Left lung (tissue), 10 donors: ENCODE results near the gene ROBO2. TPM values are rescaled to one million over a fixed set of nuclear protein-coding genes. Genes with fewer than 3 reads are reported as not detected.
A peak's percentile ranks its signal among the peaks of the same experiment; 100 is the strongest.

Experiments used
- ATAC-seq: fragments of 200-7000 bp; cut with Tn5 transposase; one replicate; pipeline ENCODE4 v1.9.1; 2020; ENCODE audit warnings: moderate library complexity
- DNase-seq, 4 donors: peaks; one replicate each; pipeline ENCODE4 v3.0.0-alpha.2; 2013 to 2020
- H3K27ac ChIP-seq, 2 donors: fragments of 200-600 bp; sonication (generic) in 1 of 2; one replicate each; pipeline versions ENCODE4 v1.5.0 to v1.8.0; 2020 to 2021
- H3K27me3 ChIP-seq, 2 donors: fragments of 200-600 bp; sonication (generic) in 1 of 2; one replicate each; pipeline versions ENCODE4 v1.5.0 to v1.8.0; 2020 to 2021
- H3K36me3 ChIP-seq, 2 donors: fragments of 200-600 bp; sonication (generic) in 1 of 2; one replicate each; pipeline versions ENCODE4 v1.5.0 to v1.8.0; 2020 to 2021
- H3K4me1 ChIP-seq, 2 donors: fragments of 200-600 bp; one replicate each; pipeline ENCODE4 v1.8.0; 2021
- H3K4me3 ChIP-seq, 2 donors: fragments of 200-600 bp; sonication (generic) in 1 of 2; one replicate each; pipeline versions ENCODE4 v1.5.0 to v1.8.0; 2020 to 2021; ENCODE audit warnings: mild to moderate bottlenecking in 1 of 2
- H3K9me3 ChIP-seq, 2 donors: fragments of 200-600 bp; sonication (generic) in 1 of 2; one replicate each; pipeline versions ENCODE4 v1.5.0 to v1.8.0; 2020 to 2021
- CTCF ChIP-seq, 2 donors: fragments of 200-600 bp; sonication (generic) in 1 of 2; IDR thresholded peaks; one replicate each; pipeline versions ENCODE4 v1.5.0 to v1.8.0; 2021; ENCODE audit warnings: antibody characterized with exemption in 2 of 2
- intact Hi-C, 2 donors: fragments of 100-400 bp; cut with DNase I; formaldehyde crosslinking; loops; one replicate each; pipeline versions ENCODE4 v1.11.2 to v1.14.2; 2022
- polyA plus RNA-seq, 6 donors: library from polyadenylated mRNA; unstranded; fragments of 120-200 nt; gene quantifications; one replicate each; pipeline ENCODE4 v1.2.1, GENCODE V29; 2013; ENCODE audit not compliant: insufficient read length in 6 of 6
- total RNA-seq, 2 donors: library from RNA; stranded (reverse); fragmentation: NEBNext Ultra II Directional; extraction: Animal tissue kit (Norgen Biotek cat#: 25700); gene quantifications; one replicate each; pipeline ENCODE4 v1.2.1, GENCODE V29; 2021
- donor health status: DM: no; HTN: yes; CAD: no.
- donor health status: DM: no; HTN: no; CAD: no.

The ROBO2 gene
- total and polyA plus RNA-seq, 8 donors = 4.9 to 66.2 (median 51.1) TPM

- H3K36me3 ChIP-seq = no peaks in the 10 kb centered on the region
- TF ChIP-seq CTCF (IDR thresholded peaks at IDR 0.05) = no peak
Observed at GRCh38 chr3:77189258-77189657, 149.4 kb downstream of the ROBO2 start.

GRCh38 chr3:77189684-77190083 lies 149.8 kb downstream of the ROBO2 start:
- Histone ChIP-seq H3K9me3 (no peaks in the 10 kb centered on the region), H3K27ac (peak overlapping the region in 1 of 2 donors; percentile 21), H3K4me1 (no peaks in the 10 kb centered on the region), H3K27me3 (no peaks in the 10 kb centered on the region), H3K36me3 (no peaks in the 10 kb centered on the region), H3K4me3 (no peak overlapping the region)
- no peak for ATAC-seq
- no peak for TF ChIP-seq CTCF (IDR thresholded peaks at IDR 0.05)
- DNase-seq = no peak
- intact Hi-C loops = no loop called here

More at GRCh38 chr3:77189258-77189657, 149.4 kb downstream of the ROBO2 start:
- no peaks in the 10 kb centered on the region for H3K9me3 ChIP-seq
- intact Hi-C loops = no loop called here
- H3K27ac ChIP-seq = no peak overlapping the region
- H3K27me3 ChIP-seq = no peaks in the 10 kb centered on the region
- ATAC-seq = no peak
- H3K4me1 ChIP-seq = no peaks in the 10 kb centered on the region
- H3K4me3 ChIP-seq = no peak overlapping the region
- no peak for DNase-seq

- H3K4me3 ChIP-seq = no peak overlapping the region
- no peaks in the 10 kb centered on the region for H3K27me3 ChIP-seq
- H3K36me3 ChIP-seq = no peaks in the 10 kb centered on the region
- ATAC-seq (peak; percentile 13), DNase-seq (peak in 2 of 4 donors; percentile 36 to 44)
- no peaks in the 10 kb centered on the region for H3K4me1 ChIP-seq
- peak overlapping the region in 1 of 2 donors; percentile 21 for H3K27ac ChIP-seq
- intact Hi-C loops = no loop called here
- no peaks in the 10 kb centered on the region for H3K9me3 ChIP-seq
- no peak for TF ChIP-seq CTCF (IDR thresholded peaks at IDR 0.05)
Observed at GRCh38 chr3:77190374-77190773, 150.5 kb downstream of the ROBO2 start.

GRCh38 chr3:77191014-77191413 lies 151.1 kb downstream of the ROBO2 start:
- H3K27ac ChIP-seq = no peak overlapping the region
- ATAC-seq = no peak
- TF ChIP-seq CTCF (IDR thresholded peaks at IDR 0.05) = no peak
- H3K27me3 ChIP-seq = no peaks in the 10 kb centered on the region
- H3K9me3 ChIP-seq = no peaks in the 10 kb centered on the region
- no peak for DNase-seq
- no peaks in the 10 kb centered on the region for H3K36me3 ChIP-seq
- no peak overlapping the region for H3K4me3 ChIP-seq
- intact Hi-C loops = no loop called here
- H3K4me1 ChIP-seq = no peaks in the 10 kb centered on the region

- Histone ChIP-seq H3K4me1 (no peaks in the 10 kb centered on the region), H3K27me3 (no peaks in the 10 kb centered on the region), H3K27ac (no peak overlapping the region), H3K4me3 (no peak overlapping the region), H3K9me3 (no peaks in the 10 kb centered on the region), H3K36me3 (no peaks in the 10 kb centered on the region)
- ATAC-seq (no peak), DNase-seq (no peak)
- TF ChIP-seq CTCF (IDR thresholded peaks at IDR 0.05) = no peak
- intact Hi-C loops = no loop called here
Observed at GRCh38 chr3:77191640-77192039, 151.7 kb downstream of the ROBO2 start.
